ENCODE data around the gene PIERCE2.
"Not testable (repeated sequence)": the region's sequence is repeated elsewhere in the genome, so short reads cannot be mapped to it uniquely, and the experiment has no call there.

PIERCE2 gene

DNA sequence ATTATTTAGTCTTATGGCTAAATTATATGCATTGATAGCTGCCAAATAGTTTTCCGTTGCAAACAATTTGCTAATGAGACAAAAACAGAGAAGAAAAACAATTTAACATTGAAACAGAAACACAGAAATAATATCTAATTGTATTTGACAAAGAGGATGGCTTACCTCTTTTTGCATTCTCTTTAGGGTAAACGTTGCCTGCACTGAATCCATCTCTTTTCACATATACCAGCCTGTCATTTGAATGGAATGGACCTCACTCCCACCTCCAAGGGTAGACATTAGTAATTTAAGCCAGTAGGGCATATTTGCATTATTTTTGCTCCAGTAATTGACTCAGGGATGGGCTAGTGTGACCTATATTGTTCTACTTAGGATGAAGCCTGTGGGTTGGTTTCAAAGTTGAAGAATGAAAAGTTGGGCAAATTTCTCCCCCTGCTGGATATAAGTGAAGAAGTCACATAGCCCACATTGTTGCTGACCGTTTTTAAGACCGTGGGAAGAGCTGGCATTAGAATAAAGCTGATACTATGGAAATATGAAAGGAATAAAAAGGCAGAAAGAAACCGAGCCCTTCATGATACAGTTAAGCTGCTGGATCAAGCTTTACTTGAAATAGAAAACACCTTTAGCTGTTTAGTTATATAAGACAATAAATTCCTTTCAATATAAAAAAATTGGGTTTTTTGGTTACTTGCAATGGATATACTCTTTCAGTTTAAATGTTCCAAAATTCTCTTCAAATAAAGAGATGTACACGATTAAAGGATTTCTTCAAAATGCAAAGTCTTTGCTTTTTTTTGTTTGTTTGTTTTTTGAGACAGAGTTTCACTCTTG, 26.9 kb downstream of the PIERCE2 start:
- TF ChIP-seq, protein P1, sequence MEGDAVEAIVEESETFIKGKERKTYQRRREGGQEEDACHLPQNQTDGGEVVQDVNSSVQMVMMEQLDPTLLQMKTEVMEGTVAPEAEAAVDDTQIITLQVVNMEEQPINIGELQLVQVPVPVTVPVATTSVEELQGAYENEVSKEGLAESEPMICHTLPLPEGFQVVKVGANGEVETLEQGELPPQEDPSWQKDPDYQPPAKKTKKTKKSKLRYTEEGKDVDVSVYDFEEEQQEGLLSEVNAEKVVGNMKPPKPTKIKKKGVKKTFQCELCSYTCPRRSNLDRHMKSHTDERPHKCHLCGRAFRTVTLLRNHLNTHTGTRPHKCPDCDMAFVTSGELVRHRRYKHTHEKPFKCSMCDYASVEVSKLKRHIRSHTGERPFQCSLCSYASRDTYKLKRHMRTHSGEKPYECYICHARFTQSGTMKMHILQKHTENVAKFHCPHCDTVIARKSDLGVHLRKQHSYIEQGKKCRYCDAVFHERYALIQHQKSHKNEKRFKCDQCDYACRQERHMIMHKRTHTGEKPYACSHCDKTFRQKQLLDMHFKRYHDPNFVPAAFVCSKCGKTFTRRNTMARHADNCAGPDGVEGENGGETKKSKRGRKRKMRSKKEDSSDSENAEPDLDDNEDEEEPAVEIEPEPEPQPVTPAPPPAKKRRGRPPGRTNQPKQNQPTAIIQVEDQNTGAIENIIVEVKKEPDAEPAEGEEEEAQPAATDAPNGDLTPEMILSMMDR (IDR thresholded peaks at IDR 0.05; ENCODE audit: insufficient read depth, low read length, poor library complexity, severe bottlenecking), result peak; percentile 54
- H3K4me3 ChIP-seq (replicated peaks; ENCODE audit: low read depth, low read length), result no peak overlapping the region
- H3K36me3 ChIP-seq (ENCODE audit: control insufficient read depth, insufficient read depth, low read length), result no peaks in the 10 kb centered on the region
- H3K27me3 ChIP-seq (replicated peaks; ENCODE audit: control insufficient read depth, insufficient read depth, low read length), result no peaks in the 10 kb centered on the region
- DNase-seq (ENCODE audit: extremely low read depth, insufficient read length), result no peak

GRCh38 chr15:55443141-55443540, 34.8 kb downstream of the PIERCE2 start:
- H3K27me3 ChIP-seq (replicated peaks; ENCODE audit: control insufficient read depth, insufficient read depth, low read length); H3K4me3 ChIP-seq (replicated peaks; ENCODE audit: low read depth, low read length); DNase-seq (ENCODE audit: extremely low read depth, insufficient read length); H3K36me3 ChIP-seq (ENCODE audit: control insufficient read depth, insufficient read depth, low read length): not testable (repeated sequence)

DNA sequence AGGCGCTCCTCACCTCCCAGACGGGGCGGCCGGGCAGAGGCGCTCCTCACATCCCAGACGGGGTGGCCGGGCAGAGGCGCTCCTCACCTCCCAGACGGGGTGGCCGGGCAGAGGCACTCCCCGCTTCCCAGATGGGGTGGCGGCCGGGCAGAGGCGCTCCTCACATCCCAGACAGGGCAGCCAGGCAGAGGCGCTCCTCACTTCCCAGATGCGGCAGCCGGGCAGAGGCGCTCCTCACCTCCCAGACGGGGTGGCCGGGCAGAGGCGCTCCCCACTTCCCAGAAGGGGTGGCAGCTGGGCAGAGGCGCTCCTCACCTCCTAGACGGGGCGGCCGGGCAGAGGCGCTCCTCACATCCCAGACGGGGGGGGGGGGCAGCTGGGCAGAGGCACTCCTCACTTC, 37.6 kb downstream of the PIERCE2 start:
- DNase-seq (ENCODE audit: extremely low read depth, insufficient read length); H3K4me3 ChIP-seq (replicated peaks; ENCODE audit: low read depth, low read length); H3K36me3 ChIP-seq (ENCODE audit: control insufficient read depth, insufficient read depth, low read length); H3K27me3 ChIP-seq (replicated peaks; ENCODE audit: control insufficient read depth, insufficient read depth, low read length): not testable (repeated sequence)

DNA sequence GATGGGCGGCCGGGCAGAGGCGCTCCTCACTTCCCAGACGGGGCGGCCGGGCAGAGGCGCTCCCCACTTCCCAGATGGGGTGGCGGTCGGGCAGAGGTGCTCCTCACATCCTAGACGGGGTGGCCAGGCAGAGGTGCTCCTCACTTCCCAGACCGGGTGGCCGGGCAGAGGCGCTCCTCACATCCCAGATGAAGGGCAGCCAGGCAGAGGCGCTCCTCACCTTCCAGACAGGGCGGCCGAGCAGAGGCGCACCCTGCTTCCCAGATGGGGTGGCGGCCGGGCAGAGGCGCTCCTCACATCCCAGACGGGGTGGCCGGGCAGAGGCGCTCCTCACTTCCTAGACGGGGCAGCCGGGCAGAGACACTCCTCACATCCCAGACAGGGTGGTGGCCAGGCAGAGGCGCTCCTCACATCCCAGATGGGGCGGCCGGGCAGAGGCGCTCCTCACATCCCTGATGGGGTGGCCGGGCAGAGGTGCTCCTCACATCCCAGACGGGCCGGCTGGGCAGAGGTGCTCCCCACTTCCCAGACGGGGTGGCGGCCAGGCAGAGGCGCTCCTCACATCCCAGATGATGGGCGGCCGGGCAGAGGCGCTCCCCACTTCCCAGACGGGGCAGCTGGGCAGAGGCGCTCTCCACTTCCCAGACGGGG, 38.2 kb downstream of the PIERCE2 start:
- H3K36me3 ChIP-seq (ENCODE audit: control insufficient read depth, insufficient read depth, low read length); DNase-seq (ENCODE audit: extremely low read depth, insufficient read length); H3K27me3 ChIP-seq (replicated peaks; ENCODE audit: control insufficient read depth, insufficient read depth, low read length); H3K4me3 ChIP-seq (replicated peaks; ENCODE audit: low read depth, low read length): not testable (repeated sequence)

GRCh38 chr15:55447030-55447394, 38.7 kb downstream of the PIERCE2 start:
- not testable (repeated sequence) for DNase-seq (ENCODE audit: extremely low read depth, insufficient read length); H3K27me3 ChIP-seq (replicated peaks; ENCODE audit: control insufficient read depth, insufficient read depth, low read length); H3K4me3 ChIP-seq (replicated peaks; ENCODE audit: low read depth, low read length); H3K36me3 ChIP-seq (ENCODE audit: control insufficient read depth, insufficient read depth, low read length)

DNA sequence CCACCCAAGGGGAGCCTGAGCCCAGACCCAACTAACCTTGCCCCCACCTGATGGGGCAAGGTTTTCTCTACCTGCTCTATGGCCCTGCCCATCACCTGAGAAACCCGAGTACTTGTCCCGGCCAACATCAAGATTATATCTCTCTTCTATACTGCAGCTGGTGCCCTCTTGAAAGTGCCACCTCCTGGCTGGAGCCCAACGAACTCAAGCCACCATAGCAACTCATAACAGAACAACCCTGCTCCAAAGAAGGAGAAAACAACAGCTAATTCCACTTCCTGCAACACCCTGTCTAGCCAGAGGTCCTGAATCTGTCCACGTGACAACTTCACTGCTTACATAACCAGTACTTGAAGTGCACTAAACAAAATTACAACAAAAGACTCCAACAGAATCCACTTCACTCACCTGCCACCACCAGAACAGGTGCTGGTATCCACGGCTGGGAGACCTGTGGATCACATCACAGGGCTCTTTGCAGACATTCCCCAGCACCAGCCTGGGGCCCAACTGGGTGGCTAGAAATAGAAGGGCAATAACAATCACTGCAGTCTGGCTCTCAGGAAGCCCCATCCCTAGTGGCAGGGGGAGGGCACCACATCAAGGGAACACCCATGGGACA, 49.2 kb downstream of the PIERCE2 start:
- TF ChIP-seq, protein P1 (IDR thresholded peaks at IDR 0.05; ENCODE audit: insufficient read depth, low read length, poor library complexity, severe bottlenecking), result no peak
- H3K27me3 ChIP-seq (replicated peaks; ENCODE audit: control insufficient read depth, insufficient read depth, low read length), result no peaks in the 10 kb centered on the region
- no peak for DNase-seq (ENCODE audit: extremely low read depth, insufficient read length)
- H3K4me3 ChIP-seq (replicated peaks; ENCODE audit: low read depth, low read length), result no peak overlapping the region
- no peaks in the 10 kb centered on the region for H3K36me3 ChIP-seq (ENCODE audit: control insufficient read depth, insufficient read depth, low read length)

- Histone ChIP-seq H3K36me3 (ENCODE audit: control insufficient read depth, insufficient read depth, low read length) (no peaks in the 10 kb centered on the region), H3K4me3 (replicated peaks; ENCODE audit: low read depth, low read length) (no peak overlapping the region), H3K27me3 (replicated peaks; ENCODE audit: control insufficient read depth, insufficient read depth, low read length) (no peaks in the 10 kb centered on the region)
- no peak for DNase-seq (ENCODE audit: extremely low read depth, insufficient read length)
- TF ChIP-seq, protein P1 (IDR thresholded peaks at IDR 0.05; ENCODE audit: insufficient read depth, low read length, poor library complexity, severe bottlenecking), result no peak
These were observed 53.2 kb downstream of the PIERCE2 start for GRCh38 chr15:55461447-55461846.

Data from GM06990 (cell line).